Activated CD8-positive, alpha-beta T cell treated with anti-CD3 and anti-CD28 coated beads for 36 hours (primary cell): ENCODE results near the gene CDH23. TPM values are rescaled to one million over a fixed set of nuclear protein-coding genes. Genes with fewer than 3 reads are reported as not detected.
"Not testable (repeated sequence)": the region's sequence is repeated elsewhere in the genome, so short reads cannot be mapped to it uniquely, and the experiment has no call there.

Experiments
- ATAC-seq: fragments of 200-7000 bp; cut with Tn5 transposase; one replicate; pipeline ENCODE4 v1.10.0; 2021; ENCODE audit warnings: mild to moderate bottlenecking, moderate library complexity
- CTCF ChIA-PET: fragments of 350-600 bp; sonication (Branson Sonifier 250); formaldehyde crosslinking; loops from one replicate; lab custom pipeline; 2021; ENCODE audit warnings: antibody characterized with exemption; lab: Charles Lee
- POLR2A ChIA-PET: fragments of 350-600 bp; sonication (Branson Sonifier 250); formaldehyde crosslinking; loops from one replicate; lab custom pipeline; 2021; ENCODE audit warnings: antibody characterized with exemption; lab: Charles Lee
- DNase-seq: peaks from one replicate; pipeline ENCODE4 v3.0.0-alpha.2; 2020
- H3K27ac Mint-ChIP-seq: one replicate; pipeline ENCODE4 v1.8.0; 2021; ENCODE audit warnings: mild to moderate bottlenecking, mixed read lengths
- H3K27me3 Mint-ChIP-seq: one replicate; pipeline ENCODE4 v1.8.0; 2021; ENCODE audit warnings: mixed read lengths
- H3K36me3 Mint-ChIP-seq: one replicate; pipeline ENCODE4 v1.8.0; 2021; ENCODE audit warnings: low read depth, mixed read lengths
- H3K4me1 Mint-ChIP-seq: one replicate; pipeline ENCODE4 v1.8.0; 2021; ENCODE audit warnings: low read depth, mixed read lengths
- H3K4me3 Mint-ChIP-seq: one replicate; pipeline ENCODE4 v1.8.0; 2021; ENCODE audit warnings: mild to moderate bottlenecking, moderate library complexity, mixed read lengths
- H3K9me3 Mint-ChIP-seq: one replicate; pipeline ENCODE4 v1.8.0; 2021; ENCODE audit warnings: mixed read lengths
- CTCF ChIP-seq: fragments of 200-600 bp; IDR thresholded peaks from one replicate; pipeline ENCODE4 v1.8.0; 2022; ENCODE audit warnings: antibody characterized with exemption, mild to moderate bottlenecking
- intact Hi-C: fragments of 100-400 bp; cut with micrococcal nuclease; formaldehyde crosslinking; loops from one replicate; pipeline ENCODE4 v1.10.0; 2022
- total RNA-seq, 2 experiments: library from RNA; stranded (reverse); gene quantifications; one replicate each; pipeline ENCODE4 v1.2.3, GENCODE V29; 2021

The CDH23 gene
- total RNA-seq, 2 experiments from 2014 or later, result 2.4 to 2.7 TPM

GRCh38 chr10:71358277-71358676, 38.4 kb upstream of the CDH23 start:
- ChIA-PET POLR2A (interaction anchor here (0.6 kb wide), 1 partner anchor 349 kb away, joined by 3 read pairs; no protein-coding TSS in a partner anchor), CTCF (no interaction called here)
- intact Hi-C loops, result no loop called here
- Mint-ChIP-seq H3K27ac (no peak overlapping the region), H3K9me3 (no peaks in the 10 kb centered on the region), H3K36me3 (peaks cover 8% of the 10 kb centered on the region), H3K27me3 (no peaks in the 10 kb centered on the region), H3K4me3 (no peak overlapping the region), H3K4me1 (no peaks in the 10 kb centered on the region)
- DNase-seq (no peak), ATAC-seq (no peak)
- no peak for TF ChIP-seq CTCF

GRCh38 chr10:71358906-71359305, 37.8 kb upstream of the CDH23 start:
- POLR2A ChIA-PET, result interaction anchor here (0.6 kb wide), 1 partner anchor 350 kb away, joined by 3 read pairs; no protein-coding TSS in a partner anchor
- intact Hi-C loops, H3K27me3 Mint-ChIP-seq, H3K4me3 Mint-ChIP-seq, H3K27ac Mint-ChIP-seq, DNase-seq, ATAC-seq, H3K4me1 Mint-ChIP-seq, H3K36me3 Mint-ChIP-seq, H3K9me3 Mint-ChIP-seq: not testable (repeated sequence)
- CTCF ChIA-PET, result interaction anchor here (0.9 kb wide), 1 partner anchor 25 kb away, joined by 4 read pairs; no protein-coding TSS in a partner anchor

- POLR2A ChIA-PET, result no interaction called here
- ATAC-seq, result no peak
- Mint-ChIP-seq H3K4me3 (no peak overlapping the region), H3K36me3 (peaks cover 8% of the 10 kb centered on the region), H3K9me3 (no peaks in the 10 kb centered on the region), H3K27me3 (no peaks in the 10 kb centered on the region), H3K4me1 (no peaks in the 10 kb centered on the region), H3K27ac (no peak overlapping the region)
- CTCF ChIA-PET, result interaction anchor here (0.9 kb wide), 1 partner anchor 24 kb away, joined by 4 read pairs; no protein-coding TSS in a partner anchor
- intact Hi-C loops, result no loop called here
- no peak for DNase-seq
- no peak for TF ChIP-seq CTCF
Measured at GRCh38 chr10:71359364-71360046, 37.2 kb upstream of the CDH23 start.

- POLR2A ChIA-PET, result no interaction called here
- ATAC-seq, result no peak
- CTCF ChIA-PET, result no interaction called here
- intact Hi-C loops, result no loop called here
- DNase-seq, result no peak
- Mint-ChIP-seq H3K27me3 (no peaks in the 10 kb centered on the region), H3K4me3 (no peak overlapping the region), H3K9me3 (no peaks in the 10 kb centered on the region), H3K4me1 (peaks cover 2% of the 10 kb centered on the region), H3K36me3 (peaks cover 8% of the 10 kb centered on the region), H3K27ac (no peak overlapping the region)
- no peak for TF ChIP-seq CTCF
Measured at GRCh38 chr10:71360735-71361134, 36.0 kb upstream of the CDH23 start.

GRCh38 chr10:71361581-71361980, 35.1 kb upstream of the CDH23 start:
- TF ChIP-seq CTCF, result no peak
- POLR2A ChIA-PET, result interaction anchor here (1.0 kb wide), 1 partner anchor 38 kb away, joined by 3 read pairs; no protein-coding TSS in a partner anchor
- Mint-ChIP-seq H3K4me3 (no peak overlapping the region), H3K4me1 (peaks cover 2% of the 10 kb centered on the region), H3K9me3 (no peaks in the 10 kb centered on the region), H3K27ac (no peak overlapping the region), H3K36me3 (peaks cover 7% of the 10 kb centered on the region), H3K27me3 (no peaks in the 10 kb centered on the region)
- CTCF ChIA-PET, result interaction anchor here (1.0 kb wide), 1 partner anchor 9 kb away, joined by 3 read pairs; no protein-coding TSS in a partner anchor
- DNase-seq (no peak), ATAC-seq (no peak)
- intact Hi-C loops, result no loop called here
